Uterus (tissue), 4 donors: ENCODE data around the gene PERM1. TPM values are rescaled to one million over a fixed set of nuclear protein-coding genes. Genes with fewer than 3 reads are reported as not detected.

Source experiments
- DNase-seq, 2 donors: peaks; one replicate each; pipeline ENCODE4 v3.0.0-alpha.2; 2019 to 2020
- H3K27ac ChIP-seq, 2 donors: fragments of 200-600 bp; sonication (generic); 1 replicate in 1 of 2; 2 replicates in 1 of 2; pipeline ENCODE4 v1.5.1; 2016 to 2018
- H3K27me3 ChIP-seq, 2 donors: fragments of 200-600 bp; sonication (generic); one replicate each; pipeline ENCODE4 v1.5.1; 2018 to 2019; ENCODE audit warnings: control low read depth in 1 of 2
- H3K36me3 ChIP-seq, 2 donors: fragments of 200-600 bp; sonication (generic); one replicate each; pipeline ENCODE4 v1.5.1; 2019; ENCODE audit warnings: control low read depth in 1 of 2
- H3K4me1 ChIP-seq, 2 donors: fragments of 200-600 bp; sonication (generic); one replicate each; pipeline ENCODE4 v1.5.1; 2018 to 2019; ENCODE audit warnings: control low read depth in 1 of 2
- H3K4me3 ChIP-seq, 2 donors: fragments of 200-600 bp; sonication (generic); 1 replicate in 1 of 2; 2 replicates in 1 of 2; pipeline ENCODE4 v1.5.1; 2018 to 2019; ENCODE audit warnings: mild to moderate bottlenecking in 1 of 2
- H3K9me3 ChIP-seq, 2 donors: fragments of 200-600 bp; sonication (generic); one replicate each; pipeline ENCODE4 v1.5.1; 2019; ENCODE audit warnings: control low read depth in 1 of 2
- POLR2A ChIP-seq, 2 donors: fragments of 450-650 bp; IDR thresholded peaks; one replicate each; pipeline ENCODE4 v1.6.1; 2016; ENCODE audit warnings: antibody characterized with exemption in 2 of 2, mild to moderate bottlenecking in 1 of 2, moderate library complexity in 1 of 2
- intact Hi-C: fragments of 100-400 bp; cut with DNase I; formaldehyde crosslinking; loops from one replicate; pipeline ENCODE4 v1.15.1; 2023; ENCODE audit warnings: low total_unique reads
- total RNA-seq, 4 donors: library from RNA; depleted of rRNA in 3 of 4; stranded (reverse); fragments of >200 nt in 3 of 4; gene quantifications; one replicate each; pipeline versions ENCODE4 v1.1.0 to v1.2.4, GENCODE V29; 2014 to 2023
- TF ChIP-seq, protein P1 (sequence below), 4 experiments: fragments of 200-600 bp in 2 of 4; fragments of 450-650 bp in 2 of 4; sonication (generic) in 2 of 4; IDR thresholded peaks; one replicate each; pipeline ENCODE4 v1.5.1; 2016 to 2019; ENCODE audit warnings: antibody characterized with exemption in 4 of 4, mild to moderate bottlenecking in 2 of 4, moderate library complexity in 1 of 4
- donor health status: DM: yes; HTN: yes; CAD: no.

Gene PERM1
- total RNA-seq, 4 donors from 2014 or later = 2.3 TPM; not detected in 3

- H3K4me1 ChIP-seq = peaks cover 0 to 18% of the 10 kb centered on the region in 2 donors
- no peak for DNase-seq
- no peak for TF ChIP-seq POLR2A (IDR thresholded peaks at IDR 0.05)
- TF ChIP-seq, protein P1, sequence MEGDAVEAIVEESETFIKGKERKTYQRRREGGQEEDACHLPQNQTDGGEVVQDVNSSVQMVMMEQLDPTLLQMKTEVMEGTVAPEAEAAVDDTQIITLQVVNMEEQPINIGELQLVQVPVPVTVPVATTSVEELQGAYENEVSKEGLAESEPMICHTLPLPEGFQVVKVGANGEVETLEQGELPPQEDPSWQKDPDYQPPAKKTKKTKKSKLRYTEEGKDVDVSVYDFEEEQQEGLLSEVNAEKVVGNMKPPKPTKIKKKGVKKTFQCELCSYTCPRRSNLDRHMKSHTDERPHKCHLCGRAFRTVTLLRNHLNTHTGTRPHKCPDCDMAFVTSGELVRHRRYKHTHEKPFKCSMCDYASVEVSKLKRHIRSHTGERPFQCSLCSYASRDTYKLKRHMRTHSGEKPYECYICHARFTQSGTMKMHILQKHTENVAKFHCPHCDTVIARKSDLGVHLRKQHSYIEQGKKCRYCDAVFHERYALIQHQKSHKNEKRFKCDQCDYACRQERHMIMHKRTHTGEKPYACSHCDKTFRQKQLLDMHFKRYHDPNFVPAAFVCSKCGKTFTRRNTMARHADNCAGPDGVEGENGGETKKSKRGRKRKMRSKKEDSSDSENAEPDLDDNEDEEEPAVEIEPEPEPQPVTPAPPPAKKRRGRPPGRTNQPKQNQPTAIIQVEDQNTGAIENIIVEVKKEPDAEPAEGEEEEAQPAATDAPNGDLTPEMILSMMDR (IDR thresholded peaks at IDR 0.05) = no peak
- intact Hi-C loops = no loop called here
- no peaks in the 10 kb centered on the region for H3K9me3 ChIP-seq
- no peak overlapping the region for H3K27ac ChIP-seq
- no peaks in the 10 kb centered on the region for H3K27me3 ChIP-seq
- no peaks in the 10 kb centered on the region for H3K36me3 ChIP-seq
- no peak overlapping the region for H3K4me3 ChIP-seq
These were observed 45.3 kb downstream of the PERM1 start for GRCh38 chr1:936348-937264.

- Histone ChIP-seq H3K36me3 (no peaks in the 10 kb centered on the region), H3K4me3 (no peak overlapping the region), H3K9me3 (no peaks in the 10 kb centered on the region), H3K4me1 (peaks cover 0 to 10% of the 10 kb centered on the region in 2 donors), H3K27ac (no peak overlapping the region), H3K27me3 (no peaks in the 10 kb centered on the region)
- DNase-seq = no peak
- no peak for TF ChIP-seq POLR2A (IDR thresholded peaks at IDR 0.05)
- TF ChIP-seq, protein P1 (IDR thresholded peaks at IDR 0.05) = no peak
- intact Hi-C loops = no loop called here
These were observed 46.1 kb downstream of the PERM1 start for GRCh38 chr1:935751-936231.

GRCh38 chr1:934991-935750 is 46.7 kb downstream of the PERM1 start:
- Histone ChIP-seq H3K4me1 (peaks cover 0 to 4% of the 10 kb centered on the region in 2 donors), H3K36me3 (no peaks in the 10 kb centered on the region), H3K4me3 (no peak overlapping the region), H3K9me3 (no peaks in the 10 kb centered on the region), H3K27ac (no peak overlapping the region), H3K27me3 (no peaks in the 10 kb centered on the region)
- DNase-seq = no peak
- intact Hi-C loops = no loop called here
- TF ChIP-seq POLR2A (IDR thresholded peaks at IDR 0.05) = no peak
- TF ChIP-seq, protein P1 (IDR thresholded peaks at IDR 0.05) = no peak

- no peaks in the 10 kb centered on the region for H3K36me3 ChIP-seq
- intact Hi-C loops = no loop called here
- no peak for DNase-seq
- H3K27ac ChIP-seq = no peak overlapping the region
- H3K9me3 ChIP-seq = no peaks in the 10 kb centered on the region
- no peak overlapping the region for H3K4me3 ChIP-seq
- TF ChIP-seq, protein P1 (IDR thresholded peaks at IDR 0.05) = no peak
- TF ChIP-seq POLR2A (IDR thresholded peaks at IDR 0.05) = no peak
- H3K27me3 ChIP-seq = no peaks in the 10 kb centered on the region
- H3K4me1 ChIP-seq = no peaks in the 10 kb centered on the region
These were observed 48.3 kb downstream of the PERM1 start for GRCh38 chr1:933603-933940.
